Thoracic aorta (tissue), 2 donors: ENCODE data around the gene CELF1. TPM values are rescaled to one million over a fixed set of nuclear protein-coding genes. Genes with fewer than 3 reads are reported as not detected.

Experiments
- ATAC-seq: fragments of 150-250 bp; one replicate; pipeline ENCODE4 v1.8.0; 2017; ENCODE audit warnings: low read depth; ENCODE audit not compliant: insufficient number of reproducible peaks, low FRiP score
- DNase-seq: peaks from one replicate; pipeline ENCODE4 v3.0.0-alpha.2; 2020; ENCODE audit warnings: low spot score
- H3K27ac ChIP-seq, 2 donors: fragments of 200-600 bp; sonication (generic); 1 replicate in 1 of 2; 2 replicates in 1 of 2; pipeline ENCODE4 v1.5.1; 2016; ENCODE audit warnings: mild to moderate bottlenecking in 2 of 2, moderate library complexity in 2 of 2
- H3K27me3 ChIP-seq: fragments of 200-600 bp; sonication (generic); replicated peaks from 2 replicates; pipeline ENCODE4 v1.6.0; 2016; ENCODE audit warnings: mild to moderate bottlenecking; ENCODE audit not compliant: insufficient read depth
- H3K36me3 ChIP-seq: fragments of 200-600 bp; sonication (generic); one replicate; pipeline ENCODE4 v1.5.1; 2016
- H3K4me1 ChIP-seq, 2 donors: fragments of 200-600 bp; sonication (generic); 1 replicate in 1 of 2; 2 replicates in 1 of 2; pipeline versions ENCODE4 v1.5.1 to v1.6.0; 2016; ENCODE audit warnings: low read depth in 2 of 2, mild to moderate bottlenecking in 1 of 2; ENCODE audit not compliant: control insufficient read depth in 1 of 2
- H3K4me3 ChIP-seq: fragments of 200-600 bp; sonication (generic); 2 replicates; pipeline ENCODE4 v1.5.1; 2016; ENCODE audit warnings: mild to moderate bottlenecking
- H3K9me3 ChIP-seq: fragments of 200-600 bp; sonication (generic); 2 replicates; pipeline ENCODE4 v1.5.1; 2016
- total RNA-seq, 2 donors: library from RNA; depleted of rRNA; stranded (reverse); fragments of >200 nt; gene quantifications; one replicate each; pipeline versions ENCODE4 v1.1.0 to v1.2.3, GENCODE V29; 2016
- TF ChIP-seq, protein P1 (sequence below): fragments of 200-600 bp; sonication (generic); IDR thresholded peaks from one replicate; pipeline ENCODE4 v1.5.1; 2019; ENCODE audit warnings: antibody characterized with exemption

CELF1 gene
- total RNA-seq, 2 donors from 2014 or later = 112 to 114 TPM

DNA sequence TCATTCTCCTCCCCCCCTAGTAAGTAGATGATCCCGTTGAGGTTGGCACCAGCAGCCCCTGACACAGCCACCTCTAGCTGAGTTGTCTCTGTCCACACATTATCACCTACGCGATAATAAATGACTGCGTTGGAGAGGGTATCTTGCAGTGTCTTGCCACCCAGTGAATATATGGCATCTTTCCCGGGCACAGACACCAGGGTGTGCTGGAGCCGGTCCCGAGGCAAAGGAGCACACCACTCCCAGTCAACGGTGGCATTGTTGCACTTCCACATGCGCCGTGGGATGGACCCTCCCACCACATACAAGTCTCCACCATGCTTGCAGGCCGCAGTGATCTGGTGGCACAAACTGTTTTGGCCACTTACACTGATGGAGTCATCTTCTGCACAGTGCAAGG is 20.4 kb upstream of the CELF1 start:
- TF ChIP-seq, protein P1, sequence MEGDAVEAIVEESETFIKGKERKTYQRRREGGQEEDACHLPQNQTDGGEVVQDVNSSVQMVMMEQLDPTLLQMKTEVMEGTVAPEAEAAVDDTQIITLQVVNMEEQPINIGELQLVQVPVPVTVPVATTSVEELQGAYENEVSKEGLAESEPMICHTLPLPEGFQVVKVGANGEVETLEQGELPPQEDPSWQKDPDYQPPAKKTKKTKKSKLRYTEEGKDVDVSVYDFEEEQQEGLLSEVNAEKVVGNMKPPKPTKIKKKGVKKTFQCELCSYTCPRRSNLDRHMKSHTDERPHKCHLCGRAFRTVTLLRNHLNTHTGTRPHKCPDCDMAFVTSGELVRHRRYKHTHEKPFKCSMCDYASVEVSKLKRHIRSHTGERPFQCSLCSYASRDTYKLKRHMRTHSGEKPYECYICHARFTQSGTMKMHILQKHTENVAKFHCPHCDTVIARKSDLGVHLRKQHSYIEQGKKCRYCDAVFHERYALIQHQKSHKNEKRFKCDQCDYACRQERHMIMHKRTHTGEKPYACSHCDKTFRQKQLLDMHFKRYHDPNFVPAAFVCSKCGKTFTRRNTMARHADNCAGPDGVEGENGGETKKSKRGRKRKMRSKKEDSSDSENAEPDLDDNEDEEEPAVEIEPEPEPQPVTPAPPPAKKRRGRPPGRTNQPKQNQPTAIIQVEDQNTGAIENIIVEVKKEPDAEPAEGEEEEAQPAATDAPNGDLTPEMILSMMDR = no peak
- peaks cover 9 to 18% of the 10 kb centered on the region in 2 donors for H3K4me1 ChIP-seq
- no peak overlapping the region for H3K4me3 ChIP-seq
- DNase-seq (no peak), ATAC-seq (no peak)
- H3K9me3 ChIP-seq = no peaks in the 10 kb centered on the region
- H3K27ac ChIP-seq = no peak overlapping the region
- H3K27me3 ChIP-seq = no peaks in the 10 kb centered on the region
- H3K36me3 ChIP-seq = peaks cover 28% of the 10 kb centered on the region

DNA sequence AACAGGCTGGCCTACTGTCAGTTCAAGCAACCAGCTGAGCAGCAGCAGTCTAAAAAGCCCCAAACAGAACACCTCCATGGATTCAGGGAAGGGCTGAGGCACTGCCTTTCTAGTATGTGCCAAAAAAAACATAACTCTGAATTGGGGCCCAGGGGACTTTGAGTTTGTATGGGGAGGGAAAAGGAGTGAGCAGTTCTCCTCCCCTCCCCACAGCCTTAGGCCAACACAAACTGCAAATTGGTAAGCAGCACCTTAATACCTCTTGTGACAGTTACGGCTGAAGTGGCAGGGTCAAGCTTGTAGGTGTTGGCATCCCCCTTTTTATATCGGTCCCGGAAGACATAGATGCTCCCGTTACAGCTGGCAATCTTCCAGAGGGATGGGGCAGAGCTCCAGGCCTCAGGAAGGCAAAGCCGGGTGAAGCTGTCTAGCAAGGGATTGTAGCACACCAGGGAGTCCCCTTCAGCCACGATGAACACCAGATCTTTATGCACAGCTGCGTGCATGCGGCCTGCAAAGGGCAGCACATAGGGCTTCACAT is 19.9 kb upstream of the CELF1 start:
- Histone ChIP-seq H3K27me3 (no peaks in the 10 kb centered on the region), H3K9me3 (no peaks in the 10 kb centered on the region), H3K4me1 (peaks cover 4 to 12% of the 10 kb centered on the region in 2 donors), H3K4me3 (no peak overlapping the region), H3K27ac (no peak overlapping the region), H3K36me3 (peaks cover 28% of the 10 kb centered on the region)
- ATAC-seq = no peak
- TF ChIP-seq, protein P1 = no peak
- DNase-seq = no peak

DNA sequence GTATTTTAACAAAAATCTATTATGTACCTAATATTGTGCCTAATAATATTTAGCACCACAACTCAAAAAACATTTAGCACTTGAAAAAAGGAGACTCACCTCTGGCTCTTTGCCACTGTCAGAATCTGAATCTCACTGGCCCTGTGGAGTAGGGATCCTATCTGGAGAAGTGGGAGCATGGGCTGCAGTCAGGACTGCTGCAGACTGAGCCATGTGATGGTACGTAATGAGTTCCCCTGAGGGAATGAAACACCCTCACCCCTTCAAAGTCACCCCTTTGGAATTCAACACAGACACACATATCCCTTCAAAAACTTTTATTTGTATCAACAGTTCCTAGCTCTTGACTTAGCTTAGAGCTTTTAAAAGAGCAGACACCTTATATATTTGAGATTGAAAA is 19.0 kb upstream of the CELF1 start:
- DNase-seq (no peak), ATAC-seq (no peak)
- no peak overlapping the region for H3K27ac ChIP-seq
- H3K36me3 ChIP-seq = peaks cover 28% of the 10 kb centered on the region
- no peaks in the 10 kb centered on the region for H3K27me3 ChIP-seq
- no peaks in the 10 kb centered on the region for H3K9me3 ChIP-seq
- H3K4me3 ChIP-seq = no peak overlapping the region
- TF ChIP-seq, protein P1 = no peak
- peaks cover 0 to 6% of the 10 kb centered on the region in 2 donors for H3K4me1 ChIP-seq

DNA sequence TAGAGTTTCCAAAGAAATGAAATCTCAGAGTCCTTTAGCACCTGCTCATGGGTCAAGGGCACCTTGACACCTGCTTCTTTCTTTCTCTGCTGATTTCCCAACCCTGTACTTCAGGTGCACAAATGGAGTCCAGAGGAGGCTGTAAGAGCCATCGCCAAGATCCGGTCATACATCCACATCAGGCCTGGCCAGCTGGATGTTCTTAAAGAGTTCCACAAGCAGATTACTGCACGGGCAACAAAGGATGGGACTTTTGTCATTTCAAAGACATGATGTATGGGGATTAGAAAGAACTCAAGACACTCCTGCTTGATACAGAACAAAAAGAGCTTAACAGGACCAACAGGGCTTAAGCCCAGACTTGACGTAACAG is 18.4 kb upstream of the CELF1 start:
- TF ChIP-seq, protein P1 = no peak
- H3K36me3 ChIP-seq = peaks cover 28% of the 10 kb centered on the region
- no peak overlapping the region for H3K4me3 ChIP-seq
- H3K9me3 ChIP-seq = no peaks in the 10 kb centered on the region
- peaks cover 3 to 8% of the 10 kb centered on the region in 2 donors for H3K4me1 ChIP-seq
- no peak overlapping the region for H3K27ac ChIP-seq
- no peak for DNase-seq
- no peak for ATAC-seq
- H3K27me3 ChIP-seq = no peaks in the 10 kb centered on the region

DNA sequence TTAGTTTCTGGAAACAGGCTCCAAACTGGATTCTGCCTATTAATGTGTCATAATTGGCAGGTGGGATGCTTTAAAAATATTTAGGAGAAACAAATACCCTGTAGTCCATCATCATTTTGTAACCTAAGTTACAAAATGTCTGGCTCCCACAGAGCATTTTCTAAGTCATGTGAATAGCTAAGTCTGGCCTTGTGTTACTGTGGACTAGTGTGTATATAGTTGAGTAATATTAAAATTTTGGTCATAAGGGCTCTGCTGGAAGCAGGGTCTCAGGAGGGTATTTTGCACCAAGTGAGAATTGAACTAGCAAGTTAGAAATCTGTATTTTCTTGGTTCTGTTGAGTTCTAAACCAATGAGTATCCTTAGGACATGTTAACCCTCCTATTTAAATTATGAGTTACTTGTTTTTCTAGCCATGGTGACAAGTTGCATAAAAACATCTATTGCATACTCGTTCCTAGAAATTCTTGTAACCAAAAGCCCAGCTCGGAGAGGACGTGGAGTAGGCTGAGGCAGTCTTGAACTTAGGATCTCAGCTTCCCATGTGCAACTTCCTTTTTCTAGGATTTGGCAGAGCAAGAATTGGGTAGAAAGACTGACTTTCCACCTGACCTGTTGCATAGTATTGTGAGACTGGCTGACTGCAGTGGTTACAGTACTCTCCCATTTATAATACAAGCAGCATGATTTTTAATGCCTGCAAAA is 17.9 kb upstream of the CELF1 start:
- Histone ChIP-seq H3K4me3 (no peak overlapping the region), H3K4me1 (peaks cover 3 to 14% of the 10 kb centered on the region in 2 donors), H3K27ac (no peak overlapping the region), H3K36me3 (peaks cover 28% of the 10 kb centered on the region), H3K9me3 (no peaks in the 10 kb centered on the region), H3K27me3 (no peaks in the 10 kb centered on the region)
- no peak for DNase-seq
- TF ChIP-seq, protein P1 = no peak
- no peak for ATAC-seq
